GM06990 (cell line): ENCODE data around the gene ACSL3.

Experiments
- DNase-seq: peaks from one replicate; pipeline ENCODE4 v3.0.0-alpha.2; 2011; ENCODE audit not compliant: insufficient read length; ENCODE audit errors: extremely low read depth
- H3K27me3 ChIP-seq: replicated peaks from 2 replicates; pipeline ENCODE4 v1.6.0; 2011; ENCODE audit warnings: low read length; ENCODE audit not compliant: control insufficient read depth, insufficient read depth
- H3K36me3 ChIP-seq: 2 replicates; pipeline ENCODE4 v1.5.1; 2011; ENCODE audit warnings: low read length; ENCODE audit not compliant: control insufficient read depth, insufficient read depth
- H3K4me3 ChIP-seq: replicated peaks from 2 replicates; pipeline ENCODE4 v1.5.1; 2011; ENCODE audit warnings: low read depth, mild to moderate bottlenecking, control low read depth, low read length
- CTCF ChIP-seq: IDR thresholded peaks from 2 replicates; pipeline ENCODE4 v1.5.1; 2011; ENCODE audit warnings: low read length, control low read depth, mild to moderate bottlenecking, inconsistent platforms; ENCODE audit not compliant: insufficient read depth, poor library complexity, severe bottlenecking

Gene ACSL3

GRCh38 chr2:222879604-222879933 is 18.7 kb downstream of the ACSL3 start:
- DNase-seq = no peak
- no peak for TF ChIP-seq CTCF
- H3K27me3 ChIP-seq = no peaks in the 10 kb centered on the region
- H3K4me3 ChIP-seq = no peak overlapping the region
- no peaks in the 10 kb centered on the region; the same call in 1 of the 2 replicates for H3K36me3 ChIP-seq

- no peak for DNase-seq
- TF ChIP-seq CTCF = no peak
- Histone ChIP-seq H3K4me3 (no peak overlapping the region), H3K27me3 (no peaks in the 10 kb centered on the region), H3K36me3 (no peaks in the 10 kb centered on the region; the same call in 1 of the 2 replicates)
These were observed 21.7 kb downstream of the ACSL3 start for GRCh38 chr2:222882484-222882928.

- TF ChIP-seq CTCF = no peak
- no peaks in the 10 kb centered on the region; the same call in 1 of the 2 replicates for H3K36me3 ChIP-seq
- no peak for DNase-seq
- H3K27me3 ChIP-seq = no peaks in the 10 kb centered on the region
- no peak overlapping the region for H3K4me3 ChIP-seq
These were observed 22.6 kb downstream of the ACSL3 start for GRCh38 chr2:222883420-222883819.

GRCh38 chr2:222884114-222884771 is 23.4 kb downstream of the ACSL3 start:
- DNase-seq = no peak
- Histone ChIP-seq H3K36me3 (no peaks in the 10 kb centered on the region; the same call in 1 of the 2 replicates), H3K27me3 (no peaks in the 10 kb centered on the region), H3K4me3 (no peak overlapping the region)
- TF ChIP-seq CTCF = no peak

GRCh38 chr2:222884805-222885424 is 24.1 kb downstream of the ACSL3 start:
- H3K4me3 ChIP-seq = no peak overlapping the region
- no peaks in the 10 kb centered on the region for H3K27me3 ChIP-seq
- no peaks in the 10 kb centered on the region for H3K36me3 ChIP-seq
- DNase-seq = no peak
- no peak for TF ChIP-seq CTCF
